Progenitor cell of endocrine pancreas (in vitro differentiated cells): ENCODE measurements around the gene PLA2G2C. TPM values are rescaled to one million over a fixed set of nuclear protein-coding genes. Genes with fewer than 3 reads are reported as not detected.

Experiments used
- DNase-seq: peaks from one replicate; pipeline ENCODE4 v3.0.0; 2021; ENCODE audit warnings: low spot score; ENCODE audit not compliant: unreplicated experiment
- H3K27ac Mint-ChIP-seq: 2 replicates; pipeline ENCODE4 v1.8.0; 2021; ENCODE audit warnings: mild to moderate bottlenecking, moderate library complexity, mixed read lengths
- H3K27me3 Mint-ChIP-seq: 2 replicates; pipeline ENCODE4 v1.8.0; 2021; ENCODE audit warnings: mixed read lengths
- H3K36me3 Mint-ChIP-seq: 2 replicates; pipeline ENCODE4 v1.8.0; 2022; ENCODE audit warnings: mixed read lengths; ENCODE audit not compliant: insufficient read depth
- H3K4me1 Mint-ChIP-seq: 2 replicates; pipeline ENCODE4 v1.8.0; 2021; ENCODE audit warnings: low read depth, mixed read lengths
- H3K4me3 Mint-ChIP-seq: 2 replicates; pipeline ENCODE4 v1.8.0; 2021; ENCODE audit warnings: low read depth, mild to moderate bottlenecking, moderate library complexity, mixed read lengths
- H3K9me3 Mint-ChIP-seq: 2 replicates; pipeline ENCODE4 v1.8.0; 2021; ENCODE audit warnings: low read depth, mixed read lengths
- CTCF ChIP-seq: fragments of 200-600 bp; sonication (generic); IDR thresholded peaks from one replicate; pipeline ENCODE4 v1.5.0; 2021; ENCODE audit warnings: antibody characterized with exemption, mild to moderate bottlenecking; ENCODE audit not compliant: unreplicated experiment
- total RNA-seq: library from RNA; stranded (reverse); gene quantifications from 2 replicates; pipeline ENCODE4 v1.2.1, GENCODE V29; 2021

The PLA2G2C gene
- total RNA-seq, 1 donor from 2014 or later, result not detected

GRCh38 chr1:20160034-20160433, 26.3 kb downstream of the PLA2G2C start:
- DNase-seq, result no peak
- no peak for TF ChIP-seq CTCF
- Mint-ChIP-seq H3K36me3 (no peaks in the 10 kb centered on the region), H3K9me3 (peaks cover 16% of the 10 kb centered on the region), H3K27me3 (peaks cover 22% of the 10 kb centered on the region), H3K4me1 (no peaks in the 10 kb centered on the region), H3K4me3 (no peak overlapping the region), H3K27ac (no peak overlapping the region)

- no peak for DNase-seq
- Mint-ChIP-seq H3K4me1 (peaks cover 8% of the 10 kb centered on the region), H3K9me3 (peaks cover 15% of the 10 kb centered on the region), H3K4me3 (no peak overlapping the region), H3K36me3 (no peaks in the 10 kb centered on the region), H3K27ac (no peak overlapping the region), H3K27me3 (peaks cover 11% of the 10 kb centered on the region)
- TF ChIP-seq CTCF, result no peak
Observed at GRCh38 chr1:20158358-20159070, 27.8 kb downstream of the PLA2G2C start.

- Mint-ChIP-seq H3K27me3 (peaks cover 9% of the 10 kb centered on the region), H3K27ac (no peak overlapping the region)
Observed at GRCh38 chr1:20154301-20154831, 32.0 kb downstream of the PLA2G2C start.

GRCh38 chr1:20153000-20153418, 33.3 kb downstream of the PLA2G2C start:
- Mint-ChIP-seq H3K27ac (no peak overlapping the region), H3K36me3 (no peaks in the 10 kb centered on the region), H3K4me1 (peaks cover 8% of the 10 kb centered on the region), H3K27me3 (peaks cover 11% of the 10 kb centered on the region), H3K9me3 (peaks cover 5% of the 10 kb centered on the region), H3K4me3 (no peak overlapping the region)
- TF ChIP-seq CTCF, result no peak
- DNase-seq, result no peak

More at GRCh38 chr1:20154301-20154831, 32.0 kb downstream of the PLA2G2C start:
- Mint-ChIP-seq H3K4me1 (peaks cover 8% of the 10 kb centered on the region), H3K36me3 (no peaks in the 10 kb centered on the region), H3K4me3 (peak overlapping the region; percentile 1), H3K9me3 (peaks cover 9% of the 10 kb centered on the region)
- no peak for TF ChIP-seq CTCF
- DNase-seq, result no peak

- peaks cover 5% of the 10 kb centered on the region for H3K9me3 Mint-ChIP-seq
- no peak for DNase-seq
- H3K4me1 Mint-ChIP-seq, result peaks cover 8% of the 10 kb centered on the region
- no peak overlapping the region for H3K4me3 Mint-ChIP-seq
- H3K27me3 Mint-ChIP-seq, result peaks cover 11% of the 10 kb centered on the region
- TF ChIP-seq CTCF, result no peak
- no peaks in the 10 kb centered on the region for H3K36me3 Mint-ChIP-seq
- peak overlapping the region; percentile 49 for H3K27ac Mint-ChIP-seq
Observed at GRCh38 chr1:20152599-20152930, 33.8 kb downstream of the PLA2G2C start.
